Liver (tissue), 9 donors: ENCODE measurements around the gene RBM48. TPM values are rescaled to one million over a fixed set of nuclear protein-coding genes. Genes with fewer than 3 reads are reported as not detected.

Experiments used
- DNase-seq: peaks from one replicate; pipeline ENCODE4 v3.0.0-alpha.2; 2017; ENCODE audit warnings: low spot score
- H3K27ac ChIP-seq, 2 donors: one replicate each; pipeline ENCODE4 v1.7.0; 2013; ENCODE audit warnings: inconsistent platforms in 2 of 2, low read length in 2 of 2, control low read depth in 1 of 2, low read depth in 1 of 2, mild to moderate bottlenecking in 1 of 2
- H3K27me3 ChIP-seq, 4 donors: one replicate each; pipeline versions ENCODE4 v1.6.1 to v1.7.0; 2013; ENCODE audit warnings: low read length in 3 of 4, inconsistent platforms in 1 of 4, mild to moderate bottlenecking in 1 of 4, moderate library complexity in 1 of 4; ENCODE audit not compliant: control insufficient read depth in 4 of 4, insufficient read depth in 4 of 4
- H3K36me3 ChIP-seq, 4 donors: one replicate each; pipeline versions ENCODE4 v1.6.1 to v1.7.0; 2013; ENCODE audit warnings: low read length in 3 of 4, mild to moderate bottlenecking in 3 of 4, low read depth in 1 of 4, moderate library complexity in 1 of 4; ENCODE audit not compliant: control insufficient read depth in 4 of 4, insufficient read depth in 3 of 4
- H3K4me1 ChIP-seq, 4 donors: one replicate each; pipeline versions ENCODE4 v1.6.1 to v1.7.0; 2013; ENCODE audit warnings: low read length in 3 of 4, mild to moderate bottlenecking in 3 of 4, moderate library complexity in 1 of 4; ENCODE audit not compliant: control insufficient read depth in 4 of 4, insufficient read depth in 4 of 4
- H3K4me3 ChIP-seq, 3 donors: one replicate each; pipeline versions ENCODE4 v1.6.1 to v1.7.0; 2013; ENCODE audit warnings: low read length in 3 of 3, control low read depth in 1 of 3, low read depth in 1 of 3, mild to moderate bottlenecking in 1 of 3
- H3K9ac ChIP-seq, 2 donors: one replicate each; pipeline ENCODE4 v1.7.0; 2013; ENCODE audit warnings: low read length in 2 of 2, mild to moderate bottlenecking in 2 of 2, moderate library complexity in 2 of 2, control low read depth in 1 of 2, low read depth in 1 of 2
- H3K9me3 ChIP-seq, 4 donors: one replicate each; pipeline versions ENCODE4 v1.6.1 to v1.7.0; 2013; ENCODE audit warnings: low read length in 3 of 4; ENCODE audit not compliant: control insufficient read depth in 4 of 4
- ATF3 ChIP-seq: IDR thresholded peaks from 2 replicates; pipeline ENCODE4 v1.6.1; 2016; ENCODE audit warnings: antibody characterized with exemption
- CTCF ChIP-seq: fragments of 150-350 bp; IDR thresholded peaks from 2 replicates; pipeline ENCODE4 v1.5.1; 2017; ENCODE audit warnings: improper control_type of control experiment, low read depth, low read length; ENCODE audit not compliant: missing input control
- EGR1 ChIP-seq, 2 donors: IDR thresholded peaks; 2 replicates each; pipeline ENCODE4 v1.6.1; 2016 to 2018; ENCODE audit warnings: antibody characterized with exemption in 2 of 2, low read depth in 2 of 2
- FOXA2 ChIP-seq: IDR thresholded peaks from 2 replicates; pipeline ENCODE4 v1.6.1; 2016; ENCODE audit warnings: antibody characterized with exemption
- HNF4A ChIP-seq, 2 donors: conservative IDR thresholded peaks; 2 replicates each; pipeline ENCODE4 v1.6.1; 2016; ENCODE audit warnings: antibody characterized with exemption in 2 of 2, mild to moderate bottlenecking in 2 of 2
- HNF4G ChIP-seq: IDR thresholded peaks from 2 replicates; pipeline ENCODE4 v1.6.1; 2016; ENCODE audit warnings: antibody characterized with exemption
- MAX ChIP-seq: IDR thresholded peaks from 2 replicates; pipeline ENCODE4 v1.6.1; 2016; ENCODE audit warnings: antibody characterized with exemption
- RAD21 ChIP-seq, 2 donors: IDR thresholded peaks; 2 replicates each; pipeline ENCODE4 v1.6.1; 2016; ENCODE audit warnings: antibody characterized with exemption in 2 of 2, mild to moderate bottlenecking in 2 of 2
- RXRA ChIP-seq, 2 donors: IDR thresholded peaks; 2 replicates each; pipeline ENCODE4 v1.6.1; 2017 to 2018; ENCODE audit warnings: antibody characterized with exemption in 2 of 2, mild to moderate bottlenecking in 1 of 2
- SP1 ChIP-seq: IDR thresholded peaks from 2 replicates; pipeline ENCODE4 v1.6.1; 2018; ENCODE audit warnings: antibody characterized with exemption, mild to moderate bottlenecking
- TAF1 ChIP-seq: conservative IDR thresholded peaks from 2 replicates; pipeline ENCODE4 v1.6.1; 2016; ENCODE audit warnings: antibody characterized with exemption, mild to moderate bottlenecking
- YY1 ChIP-seq: IDR thresholded peaks from 2 replicates; pipeline ENCODE4 v1.6.1; 2016; ENCODE audit warnings: antibody characterized with exemption, mild to moderate bottlenecking
- WGBS: extraction: QIAGEN DNeasy Blood & Tissue Kit; methylation state at CpG from one replicate; pipeline ENCODE4 v1.1.7; 2013; 5-methylcytosine and 5-hydroxymethylcytosine counted together
- polyA plus RNA-seq, 2 donors: library from polyadenylated mRNA; stranded (reverse) in 1 of 2; unstranded in 1 of 2; fragments of 200-250 nt in 1 of 2; fragments of >200 nt in 1 of 2; fragmentation: Nextera tagmentation in 1 of 2; extraction: Ambion mirVana in 1 of 2; gene quantifications; one replicate each; pipeline versions ENCODE4 v1.2.1 to v1.2.3, GENCODE V29; 2013 to 2015
- total RNA-seq, 2 donors: library from RNA; depleted of rRNA; stranded (reverse); fragments of >200 nt; gene quantifications; one replicate each; pipeline ENCODE4 v1.2.3, GENCODE V29; 2014
- donor health status: healthy.
- donor health status: healthy.
- donor health status: healthy.
- donor health status: healthy.
- donor health status: healthy.

RBM48 gene
- total and polyA plus RNA-seq, 4 donors, result 3.3 to 9.7 (median 6.8) TPM

- Histone ChIP-seq H3K9me3 (no peaks in the 10 kb centered on the region), H3K27me3 (no peaks in the 10 kb centered on the region), H3K4me1 (no peaks in the 10 kb centered on the region), H3K36me3 (peaks cover 0 to 46% (median 23%) of the 10 kb centered on the region in 4 donors), H3K9ac (no peak overlapping the region), H3K27ac (no peak overlapping the region), H3K4me3 (no peak overlapping the region)
- TF ChIP-seq CTCF (no peak), HNF4G (no peak), TAF1 (no peak), ATF3 (no peak), SP1 (no peak)
- WGBS, result 95% methylated on average over 2 of the region's 2 CpGs
- DNase-seq, result no peak
Measured at GRCh38 chr7:92498557-92498956, 30.0 kb upstream of the RBM48 start.

GRCh38 chr7:92503767-92504166 lies 24.8 kb upstream of the RBM48 start:
- Histone ChIP-seq H3K9ac (no peak overlapping the region), H3K27ac (no peak overlapping the region), H3K9me3 (no peaks in the 10 kb centered on the region), H3K27me3 (no peaks in the 10 kb centered on the region), H3K36me3 (peaks cover 1 to 30% (median 19%) of the 10 kb centered on the region in 4 donors), H3K4me1 (no peaks in the 10 kb centered on the region), H3K4me3 (no peak overlapping the region)
- 91% methylated on average over 2 of the region's 2 CpGs for WGBS
- TF ChIP-seq TAF1 (no peak), ATF3 (no peak), FOXA2 (no peak), RAD21 (IDR thresholded peaks at IDR 0.05) (no peak), CTCF (no peak), EGR1 (IDR thresholded peaks at IDR 0.05; ENCODE audit: low read depth in 2 of 2) (no peak), HNF4A (conservative IDR thresholded peaks at IDR 0.05) (no peak), RXRA (IDR thresholded peaks at IDR 0.05) (no peak), MAX (no peak)
- no peak for DNase-seq

- no peaks in the 10 kb centered on the region for H3K4me1 ChIP-seq
- DNase-seq, result no peak
- TF ChIP-seq CTCF, result no peak
- no peak for TF ChIP-seq YY1
- no peak overlapping the region for H3K4me3 ChIP-seq
- 82% methylated on average over 3 of the region's 3 CpGs for WGBS
- H3K9ac ChIP-seq, result no peak overlapping the region
- H3K27ac ChIP-seq, result no peak overlapping the region
- no peaks in the 10 kb centered on the region for H3K9me3 ChIP-seq
- peaks cover 1 to 25% (median 17%) of the 10 kb centered on the region in 4 donors for H3K36me3 ChIP-seq
- H3K27me3 ChIP-seq, result no peaks in the 10 kb centered on the region
Measured at GRCh38 chr7:92504563-92504962, 24.0 kb upstream of the RBM48 start.
